Vagina (tissue), 2 donors: Measurements from ENCODE around the gene FGFBP2.

ENCODE experiments used
- CTCF ChIP-seq, 3 experiments: fragments of 450-650 bp in 2 of 3; fragments of 200-600 bp in 1 of 3; sonication (generic) in 1 of 3; IDR thresholded peaks; one replicate each; pipeline ENCODE4 v1.5.1; 2017 to 2019; ENCODE audit warnings: antibody characterized with exemption in 3 of 3, mild to moderate bottlenecking in 2 of 3, moderate library complexity in 2 of 3
- POLR2A ChIP-seq, 2 donors: fragments of 450-650 bp; IDR thresholded peaks; one replicate each; pipeline ENCODE4 v1.6.1; 2017; ENCODE audit warnings: antibody characterized with exemption in 2 of 2, mild to moderate bottlenecking in 2 of 2, moderate library complexity in 2 of 2
- POLR2AphosphoS5 ChIP-seq, 2 donors: sonication (generic); formaldehyde crosslinking; IDR thresholded peaks; one replicate each; pipeline ENCODE4 v1.9.0; 2017; ENCODE audit warnings: antibody characterized with exemption in 2 of 2, mild to moderate bottlenecking in 2 of 2, low read depth in 1 of 2; ENCODE audit not compliant: insufficient read depth in 1 of 2

DNA sequence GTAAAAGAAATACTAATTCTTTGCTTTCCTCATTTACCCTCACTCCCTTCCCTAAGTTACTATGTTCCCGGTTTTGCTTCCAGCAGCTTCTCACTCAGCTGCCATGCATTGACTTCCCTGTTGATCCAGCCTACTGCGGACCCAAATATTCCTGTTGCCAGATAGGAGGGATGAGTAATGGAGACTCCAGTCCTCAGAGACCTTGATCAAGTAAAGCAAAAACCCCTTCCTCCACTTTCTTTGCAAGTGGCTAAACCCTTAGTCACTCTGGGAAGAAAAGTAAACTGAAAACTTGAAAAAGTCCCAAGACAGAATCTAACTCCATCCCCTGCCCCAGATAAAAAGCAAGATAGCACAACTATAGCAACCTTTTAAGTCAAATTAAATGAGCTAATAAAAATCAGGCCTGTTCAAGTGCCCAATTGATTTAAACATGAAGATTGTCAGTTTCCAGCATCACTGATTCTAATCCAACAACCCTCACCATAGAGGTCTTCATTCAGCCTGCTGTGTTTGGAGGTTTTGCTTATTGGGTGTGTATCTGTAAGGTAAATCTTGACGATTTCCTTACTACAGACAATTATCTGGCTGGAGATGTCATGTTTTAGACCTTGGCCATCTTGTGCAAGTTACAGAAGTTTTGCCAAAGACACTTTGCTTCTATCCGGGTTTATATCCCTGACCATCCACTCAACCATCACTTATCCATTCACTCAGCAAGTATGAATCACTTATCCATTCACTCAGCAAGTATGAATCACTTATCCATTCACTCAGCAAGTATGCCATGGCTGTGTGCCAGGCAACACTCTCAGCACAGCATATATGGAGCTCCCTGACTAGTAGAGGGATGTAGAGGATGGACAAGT, 42.0 kb downstream of the FGFBP2 start:
- no peak for TF ChIP-seq POLR2A (IDR thresholded peaks at IDR 0.05)
- no peak for TF ChIP-seq CTCF (IDR thresholded peaks at IDR 0.05)
- peak in 1 of 2 donors; percentile 51 for TF ChIP-seq POLR2AphosphoS5 (IDR thresholded peaks at IDR 0.05; ENCODE audit: insufficient read depth in 1 of 2, low read depth in 1 of 2)
